Brain microvascular endothelial cell (primary cell): ENCODE data around the gene ZNF76.

Experiments
- DNase-seq: peaks from one replicate; pipeline ENCODE4 v3.0.0-alpha.2; 2020
- H3K27ac ChIP-seq: fragments of 250-450 bp; sonication (Bioruptor Pico); 2 replicates; pipeline ENCODE4 v1.5.1; 2020; ENCODE audit warnings: mild to moderate bottlenecking, moderate library complexity
- H3K27me3 ChIP-seq: fragments of 250-450 bp; sonication (Bioruptor Pico); replicated peaks from 2 replicates; pipeline ENCODE4 v1.5.1; 2020; ENCODE audit warnings: mild to moderate bottlenecking
- H3K36me3 ChIP-seq: fragments of 250-450 bp; sonication (Bioruptor Pico); replicated peaks from 2 replicates; pipeline ENCODE4 v1.5.1; 2020; ENCODE audit warnings: mild to moderate bottlenecking
- H3K4me3 ChIP-seq: 2 replicates; pipeline ENCODE4 v1.5.1; 2011; ENCODE audit warnings: low read depth, mild to moderate bottlenecking, control low read depth, low read length, moderate library complexity
- CTCF ChIP-seq: IDR thresholded peaks from 2 replicates; pipeline ENCODE4 v1.5.1; 2011; ENCODE audit warnings: low read depth, mild to moderate bottlenecking, moderate library complexity, low read length, control low read depth, inconsistent platforms; ENCODE audit errors: missing control alignments
- in situ Hi-C: cut with HindIII; loops from 2 replicates; pipeline ENCODE4 v1.10.0; 2017; ENCODE audit warnings: low sequenced_read_pairs, low pct_ligation_motif_present

ZNF76 gene

GRCh38 chr6:35283361-35283760, 23.8 kb downstream of the ZNF76 start:
- TF ChIP-seq CTCF: no peak
- peaks cover 13% of the 10 kb centered on the region for H3K36me3 ChIP-seq
- in situ Hi-C loops: no loop called here

GRCh38 chr6:35287671-35288396, 28.3 kb downstream of the ZNF76 start:
- in situ Hi-C loops: no loop called here
- no peak for TF ChIP-seq CTCF

More at GRCh38 chr6:35283361-35283760, 23.8 kb downstream of the ZNF76 start:
- no peaks in the 10 kb centered on the region for H3K27me3 ChIP-seq
- H3K4me3 ChIP-seq: no peak overlapping the region
- no peak for DNase-seq
- no peak overlapping the region for H3K27ac ChIP-seq

GRCh38 chr6:35288834-35289233, 29.3 kb downstream of the ZNF76 start:
- Histone ChIP-seq H3K27ac (no peak overlapping the region), H3K36me3 (peaks cover 16% of the 10 kb centered on the region), H3K4me3 (no peak overlapping the region), H3K27me3 (no peaks in the 10 kb centered on the region)
- no peak for TF ChIP-seq CTCF
- in situ Hi-C loops: no loop called here
- no peak for DNase-seq

More at GRCh38 chr6:35287671-35288396, 28.3 kb downstream of the ZNF76 start:
- Histone ChIP-seq H3K4me3 (no peak overlapping the region), H3K36me3 (peaks cover 16% of the 10 kb centered on the region), H3K27ac (no peak overlapping the region), H3K27me3 (no peaks in the 10 kb centered on the region)
- DNase-seq: no peak

- Histone ChIP-seq H3K36me3 (peaks cover 17% of the 10 kb centered on the region), H3K27me3 (no peaks in the 10 kb centered on the region), H3K27ac (no peak overlapping the region), H3K4me3 (no peak overlapping the region)
- no peak for TF ChIP-seq CTCF
- in situ Hi-C loops: no loop called here
- no peak for DNase-seq
Measured at GRCh38 chr6:35291491-35291890, 32.0 kb downstream of the ZNF76 start.

- H3K27me3 ChIP-seq: no peaks in the 10 kb centered on the region
- no peak overlapping the region for H3K4me3 ChIP-seq
- no peak for DNase-seq
- peaks cover 16% of the 10 kb centered on the region for H3K36me3 ChIP-seq
- no peak overlapping the region for H3K27ac ChIP-seq
- TF ChIP-seq CTCF: no peak
- in situ Hi-C loops: no loop called here
Measured at GRCh38 chr6:35292494-35292893, 33.0 kb downstream of the ZNF76 start.

- Histone ChIP-seq H3K27ac (no peak overlapping the region), H3K4me3 (no peak overlapping the region), H3K36me3 (peaks cover 9% of the 10 kb centered on the region), H3K27me3 (no peaks in the 10 kb centered on the region)
- in situ Hi-C loops: no loop called here
- no peak for TF ChIP-seq CTCF
- DNase-seq: no peak
Measured at GRCh38 chr6:35293681-35294080, 34.1 kb downstream of the ZNF76 start.
